HG03139 (cell line): ENCODE data around the gene PRR23A.

ENCODE experiments used
- ATAC-seq: cut with Tn5 transposase; IDR thresholded peaks from one replicate; pipeline ENCODE4 v1.9.1; 2021; ENCODE audit not compliant: unreplicated experiment

PRR23A gene

DNA sequence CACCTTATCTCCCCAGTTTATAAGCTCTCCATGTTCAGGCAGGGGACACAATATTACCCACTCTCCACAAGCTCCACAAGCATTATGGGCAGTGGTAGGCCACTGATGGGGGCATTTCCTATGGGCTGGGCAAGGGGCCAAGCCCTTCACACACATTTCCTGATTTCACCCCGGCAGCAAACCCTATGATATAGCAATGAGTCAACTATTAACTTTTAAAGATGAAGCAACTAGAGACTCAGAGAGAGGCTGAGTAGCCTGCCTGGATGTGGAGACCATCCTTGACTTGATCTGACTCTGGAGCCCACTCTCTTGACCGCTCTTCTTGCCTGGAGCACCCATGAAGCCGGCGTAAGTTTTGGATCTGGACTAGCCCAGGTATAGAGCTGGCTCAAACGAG is 31.6 kb downstream of the PRR23A start:
- no peak for ATAC-seq

DNA sequence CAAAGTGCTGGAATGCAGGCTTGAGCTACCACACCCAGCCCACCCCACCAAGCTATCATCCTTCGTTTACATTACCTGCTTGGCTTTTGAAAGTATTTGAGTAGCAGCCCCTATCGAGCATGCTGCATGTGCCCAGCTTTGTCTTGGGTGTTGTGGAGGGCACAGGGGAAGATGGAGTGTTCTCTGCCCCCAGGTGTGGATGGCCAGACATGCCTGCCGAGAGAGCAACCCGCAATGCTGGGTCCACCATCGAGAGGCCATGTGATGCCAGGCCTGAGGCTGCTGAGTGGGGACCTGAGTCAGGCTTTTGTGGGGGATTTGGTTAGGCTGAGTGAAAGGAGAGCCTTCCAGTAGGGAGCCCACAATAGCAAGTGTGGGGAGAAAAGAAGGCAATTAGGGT is 33.1 kb downstream of the PRR23A start:
- ATAC-seq = no peak

DNA sequence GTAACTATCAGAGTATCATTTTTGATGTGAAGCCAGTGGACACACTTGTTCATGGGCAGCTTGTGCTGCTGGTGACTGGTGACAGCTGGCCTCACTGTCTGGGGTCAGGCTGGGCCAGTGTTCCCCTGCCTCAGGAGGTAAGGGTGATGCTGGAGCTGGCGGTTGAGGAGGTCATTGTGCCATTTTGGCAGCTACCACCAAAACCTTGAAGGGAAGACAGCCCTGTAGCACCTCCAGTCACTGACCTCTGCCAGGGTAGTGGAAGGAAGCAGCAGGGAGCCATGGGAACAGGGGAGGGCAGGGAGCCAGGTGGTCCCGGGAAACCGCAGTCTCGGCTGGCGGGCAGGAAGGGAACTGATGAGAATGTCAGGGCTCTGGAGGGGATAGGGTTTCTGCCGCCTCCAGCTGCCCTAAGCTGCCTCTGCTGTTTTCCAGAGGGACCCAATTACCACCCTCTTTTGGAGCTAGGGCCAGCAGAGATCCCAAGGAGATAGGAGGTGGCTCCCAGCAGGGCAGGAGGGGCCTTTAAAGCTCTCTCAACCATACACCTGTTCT is 34.2 kb downstream of the PRR23A start:
- no peak for ATAC-seq

DNA sequence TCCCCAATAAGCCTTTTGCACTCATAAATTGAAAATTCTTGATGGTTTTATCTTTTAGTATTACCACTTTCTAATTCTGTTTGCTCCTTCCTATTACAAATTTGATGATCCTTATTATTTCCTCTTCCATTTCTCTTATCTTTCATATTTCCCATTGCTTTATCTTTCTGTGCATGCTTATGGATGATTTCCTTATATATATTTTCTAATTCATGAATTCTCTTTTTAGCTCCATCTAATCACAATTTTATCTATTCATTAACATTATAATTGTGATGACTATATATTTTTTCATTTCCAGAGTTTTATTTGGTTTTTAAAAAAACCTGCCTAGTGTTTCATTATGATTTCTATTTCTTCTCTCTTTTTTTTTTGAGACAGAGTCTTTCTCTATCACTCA is 41.1 kb downstream of the PRR23A start:
- ATAC-seq = no peak

DNA sequence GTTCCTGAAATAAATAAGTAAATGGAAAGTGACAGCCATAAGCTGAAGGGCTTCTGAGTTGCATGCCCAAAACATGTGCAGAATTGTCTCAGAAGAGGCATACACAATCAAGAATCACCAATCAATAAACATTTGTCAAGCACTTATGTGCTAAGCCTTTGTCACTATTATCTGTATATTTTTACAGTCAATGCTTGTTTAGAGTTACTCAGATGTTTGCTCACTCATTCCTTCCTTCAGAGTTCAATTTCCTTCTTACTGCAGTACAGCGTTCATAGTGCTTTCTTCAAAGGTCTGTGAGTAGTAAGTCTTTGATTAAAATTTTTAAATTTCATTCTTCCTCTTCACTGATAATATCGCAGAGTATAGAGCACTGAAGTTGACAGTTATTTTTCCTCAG is 41.8 kb downstream of the PRR23A start:
- ATAC-seq = no peak

DNA sequence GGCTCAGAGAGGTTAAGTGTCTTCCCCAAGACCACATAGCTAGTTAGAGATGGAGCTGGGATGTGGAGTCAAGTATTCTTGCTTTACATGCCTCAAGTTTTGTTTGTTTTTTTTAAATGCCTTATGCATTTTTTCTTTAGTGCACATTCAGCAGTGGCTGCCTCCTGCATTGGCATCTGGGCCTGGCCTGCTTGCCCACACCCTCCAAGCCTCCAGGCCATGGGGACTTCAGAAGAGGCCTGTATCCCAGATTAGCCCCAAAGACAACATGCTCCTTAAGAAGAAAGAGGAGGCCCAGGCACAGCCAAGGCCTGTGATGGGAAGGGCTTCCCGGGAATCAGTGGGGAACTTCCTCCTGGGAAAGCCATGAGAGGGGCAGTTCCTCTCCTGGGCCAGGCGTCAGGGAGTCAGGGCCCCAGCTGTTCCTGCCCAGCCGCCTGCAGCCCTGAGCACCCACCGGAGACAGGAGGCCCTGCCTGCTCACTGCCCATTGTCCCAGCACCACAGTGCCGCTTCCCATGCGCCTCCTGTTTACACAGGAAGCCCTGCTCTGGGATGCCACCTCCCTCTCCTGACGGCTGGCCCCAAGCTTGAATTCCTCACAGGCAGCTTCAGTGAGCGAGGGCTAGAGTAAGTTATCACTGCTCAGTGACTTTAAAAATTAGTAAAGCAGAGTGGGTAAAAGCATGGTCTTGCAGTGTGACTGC is 43.1 kb downstream of the PRR23A start:
- ATAC-seq = no peak

DNA sequence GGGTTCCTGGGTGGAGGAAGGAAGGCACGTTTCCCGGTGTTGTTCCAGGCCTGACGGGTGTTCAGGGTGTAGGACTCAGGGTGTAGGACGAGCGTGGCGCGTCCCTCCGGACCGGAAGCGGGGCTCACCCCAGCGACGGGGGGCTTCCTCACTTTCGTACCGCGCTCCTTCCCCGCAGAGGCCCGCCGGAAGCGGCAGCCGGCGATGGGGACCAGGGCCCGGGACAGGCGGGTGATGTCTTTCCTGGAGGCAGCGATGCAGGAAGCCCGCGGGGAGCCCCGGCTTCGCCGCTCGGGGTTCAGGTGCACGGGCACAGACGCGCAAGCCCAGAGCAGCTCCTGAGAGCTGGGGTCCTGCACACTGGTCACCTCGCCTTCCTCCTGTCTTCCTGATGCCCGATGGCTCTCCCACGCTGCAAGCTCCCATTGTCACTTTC is 45.6 kb downstream of the PRR23A start:
- ATAC-seq = no peak
